Gastroesophageal sphincter (tissue), 3 donors: Measurements from ENCODE around the gene DSC3.

ENCODE experiments used
- CTCF ChIP-seq, 4 experiments: fragments of 200-600 bp in 2 of 4; fragments of 450-650 bp in 2 of 4; sonication (generic) in 1 of 4; IDR thresholded peaks; one replicate each; pipeline ENCODE4 v1.5.1; 2017 to 2019; ENCODE audit warnings: antibody characterized with exemption in 4 of 4, mild to moderate bottlenecking in 2 of 4, moderate library complexity in 2 of 4
- EP300 ChIP-seq: sonication (generic); formaldehyde crosslinking; IDR thresholded peaks from one replicate; pipeline ENCODE4 v1.6.1; 2017; ENCODE audit warnings: antibody characterized with exemption, mild to moderate bottlenecking
- POLR2A ChIP-seq, 2 donors: fragments of 450-650 bp; IDR thresholded peaks; one replicate each; pipeline ENCODE4 v1.6.1; 2017; ENCODE audit warnings: antibody characterized with exemption in 2 of 2, mild to moderate bottlenecking in 2 of 2, moderate library complexity in 1 of 2
- POLR2AphosphoS5 ChIP-seq: sonication (generic); formaldehyde crosslinking; IDR thresholded peaks from one replicate; pipeline ENCODE4 v1.6.1; 2017; ENCODE audit warnings: antibody characterized with exemption

GRCh38 chr18:30985753-30986152, 56.8 kb downstream of the DSC3 start:
- TF ChIP-seq POLR2A (IDR thresholded peaks at IDR 0.05) (no peak), CTCF (IDR thresholded peaks at IDR 0.05) (no peak), POLR2AphosphoS5 (no peak), EP300 (no peak)
